Measurements from ENCODE around the gene FBXW4.

DNA sequence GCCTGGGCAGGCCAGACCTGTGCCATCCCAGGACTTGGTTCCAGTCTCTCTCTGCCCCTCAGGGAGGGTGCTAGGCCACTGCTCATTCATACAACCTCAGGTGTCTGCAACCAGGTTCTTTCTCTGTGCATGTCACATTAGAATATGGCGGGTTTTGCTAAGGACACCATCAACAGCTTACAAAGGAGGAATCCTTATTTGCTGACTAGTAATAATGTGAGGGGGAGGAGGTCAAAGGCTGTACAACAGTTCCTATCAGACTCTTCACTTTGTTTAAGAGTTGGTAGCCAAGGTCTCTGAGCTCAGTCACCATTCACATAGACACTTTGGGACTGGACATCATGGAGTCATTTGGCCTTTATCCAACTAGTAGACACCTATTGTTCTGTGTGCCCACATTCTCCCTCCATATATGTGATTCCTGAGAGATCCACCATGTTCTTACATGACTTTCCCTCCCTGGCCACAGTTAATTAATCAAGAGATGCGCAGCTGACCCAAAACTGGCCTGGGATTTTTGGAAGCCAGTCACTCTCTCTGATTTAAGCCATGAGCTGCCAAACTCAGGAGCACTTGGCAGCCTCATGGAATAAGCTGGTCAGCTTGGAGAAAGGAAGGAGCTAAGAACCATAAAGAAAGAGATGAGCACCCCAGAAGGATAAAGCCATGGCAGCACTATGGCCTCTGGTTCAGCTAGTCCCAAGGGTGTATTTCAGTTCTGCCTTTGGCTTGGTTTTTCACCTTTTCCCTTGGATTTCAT lies 55.6 kb downstream of the FBXW4 start:
- TF ChIP-seq ZNF677 (tag by site-specific recombination; IDR thresholded peaks at IDR 0.05) = no peak
- TF ChIP-seq, protein P1, sequence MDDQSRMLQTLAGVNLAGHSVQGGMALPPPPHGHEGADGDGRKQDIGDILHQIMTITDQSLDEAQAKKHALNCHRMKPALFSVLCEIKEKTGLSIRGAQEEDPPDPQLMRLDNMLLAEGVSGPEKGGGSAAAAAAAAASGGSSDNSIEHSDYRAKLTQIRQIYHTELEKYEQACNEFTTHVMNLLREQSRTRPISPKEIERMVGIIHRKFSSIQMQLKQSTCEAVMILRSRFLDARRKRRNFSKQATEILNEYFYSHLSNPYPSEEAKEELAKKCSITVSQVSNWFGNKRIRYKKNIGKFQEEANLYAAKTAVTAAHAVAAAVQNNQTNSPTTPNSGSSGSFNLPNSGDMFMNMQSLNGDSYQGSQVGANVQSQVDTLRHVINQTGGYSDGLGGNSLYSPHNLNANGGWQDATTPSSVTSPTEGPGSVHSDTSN (CRISPR knock-in tag; IDR thresholded peaks at IDR 0.05) = no peak
- TF ChIP-seq, protein P2, sequence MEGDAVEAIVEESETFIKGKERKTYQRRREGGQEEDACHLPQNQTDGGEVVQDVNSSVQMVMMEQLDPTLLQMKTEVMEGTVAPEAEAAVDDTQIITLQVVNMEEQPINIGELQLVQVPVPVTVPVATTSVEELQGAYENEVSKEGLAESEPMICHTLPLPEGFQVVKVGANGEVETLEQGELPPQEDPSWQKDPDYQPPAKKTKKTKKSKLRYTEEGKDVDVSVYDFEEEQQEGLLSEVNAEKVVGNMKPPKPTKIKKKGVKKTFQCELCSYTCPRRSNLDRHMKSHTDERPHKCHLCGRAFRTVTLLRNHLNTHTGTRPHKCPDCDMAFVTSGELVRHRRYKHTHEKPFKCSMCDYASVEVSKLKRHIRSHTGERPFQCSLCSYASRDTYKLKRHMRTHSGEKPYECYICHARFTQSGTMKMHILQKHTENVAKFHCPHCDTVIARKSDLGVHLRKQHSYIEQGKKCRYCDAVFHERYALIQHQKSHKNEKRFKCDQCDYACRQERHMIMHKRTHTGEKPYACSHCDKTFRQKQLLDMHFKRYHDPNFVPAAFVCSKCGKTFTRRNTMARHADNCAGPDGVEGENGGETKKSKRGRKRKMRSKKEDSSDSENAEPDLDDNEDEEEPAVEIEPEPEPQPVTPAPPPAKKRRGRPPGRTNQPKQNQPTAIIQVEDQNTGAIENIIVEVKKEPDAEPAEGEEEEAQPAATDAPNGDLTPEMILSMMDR (tag by site-specific recombination; IDR thresholded peaks at IDR 0.05) = no peak
- TF ChIP-seq, protein P3, sequence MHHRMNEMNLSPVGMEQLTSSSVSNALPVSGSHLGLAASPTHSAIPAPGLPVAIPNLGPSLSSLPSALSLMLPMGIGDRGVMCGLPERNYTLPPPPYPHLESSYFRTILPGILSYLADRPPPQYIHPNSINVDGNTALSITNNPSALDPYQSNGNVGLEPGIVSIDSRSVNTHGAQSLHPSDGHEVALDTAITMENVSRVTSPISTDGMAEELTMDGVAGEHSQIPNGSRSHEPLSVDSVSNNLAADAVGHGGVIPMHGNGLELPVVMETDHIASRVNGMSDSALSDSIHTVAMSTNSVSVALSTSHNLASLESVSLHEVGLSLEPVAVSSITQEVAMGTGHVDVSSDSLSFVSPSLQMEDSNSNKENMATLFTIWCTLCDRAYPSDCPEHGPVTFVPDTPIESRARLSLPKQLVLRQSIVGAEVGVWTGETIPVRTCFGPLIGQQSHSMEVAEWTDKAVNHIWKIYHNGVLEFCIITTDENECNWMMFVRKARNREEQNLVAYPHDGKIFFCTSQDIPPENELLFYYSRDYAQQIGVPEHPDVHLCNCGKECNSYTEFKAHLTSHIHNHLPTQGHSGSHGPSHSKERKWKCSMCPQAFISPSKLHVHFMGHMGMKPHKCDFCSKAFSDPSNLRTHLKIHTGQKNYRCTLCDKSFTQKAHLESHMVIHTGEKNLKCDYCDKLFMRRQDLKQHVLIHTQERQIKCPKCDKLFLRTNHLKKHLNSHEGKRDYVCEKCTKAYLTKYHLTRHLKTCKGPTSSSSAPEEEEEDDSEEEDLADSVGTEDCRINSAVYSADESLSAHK (tag by site-specific recombination; IDR thresholded peaks at IDR 0.05) = no peak
- no peak for TF ChIP-seq YY1 (tag by site-specific recombination; IDR thresholded peaks at IDR 0.05)
- no peak for TF ChIP-seq ZNF138 (tag by site-specific recombination; IDR thresholded peaks at IDR 0.05; ENCODE audit: borderline replicate concordance)
- no peak for TF ChIP-seq ZNF121 (tag by site-specific recombination; IDR thresholded peaks at IDR 0.05)
- TF ChIP-seq, protein P4, sequence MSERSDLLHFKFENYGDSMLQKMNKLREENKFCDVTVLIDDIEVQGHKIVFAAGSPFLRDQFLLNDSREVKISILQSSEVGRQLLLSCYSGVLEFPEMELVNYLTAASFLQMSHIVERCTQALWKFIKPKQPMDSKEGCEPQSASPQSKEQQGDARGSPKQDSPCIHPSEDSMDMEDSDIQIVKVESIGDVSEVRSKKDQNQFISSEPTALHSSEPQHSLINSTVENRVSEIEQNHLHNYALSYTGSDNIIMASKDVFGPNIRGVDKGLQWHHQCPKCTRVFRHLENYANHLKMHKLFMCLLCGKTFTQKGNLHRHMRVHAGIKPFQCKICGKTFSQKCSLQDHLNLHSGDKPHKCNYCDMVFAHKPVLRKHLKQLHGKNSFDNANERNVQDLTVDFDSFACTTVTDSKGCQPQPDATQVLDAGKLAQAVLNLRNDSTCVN (tag by site-specific recombination; optimal IDR thresholded peaks at IDR 0.05) = no peak
- TF ChIP-seq ZFP37 (tag by site-specific recombination; IDR thresholded peaks at IDR 0.05) = no peak
- TF ChIP-seq ZBTB49 (tag by site-specific recombination; IDR thresholded peaks at IDR 0.05; ENCODE audit: low read depth) = no peak
- no peak for TF ChIP-seq ZNF670 (tag by site-specific recombination; IDR thresholded peaks at IDR 0.05; ENCODE audit: low read depth)
- TF ChIP-seq ZNF76 (tag by site-specific recombination; IDR thresholded peaks at IDR 0.05; ENCODE audit: borderline replicate concordance, low read depth) = no peak
- TF ChIP-seq ZNF768 (tag by site-specific recombination; IDR thresholded peaks at IDR 0.05) = no peak
